GM19193 (cell line): ENCODE measurements around the gene DYNLT2.

Experiments
- POLR2A ChIP-seq: IDR thresholded peaks from 4 replicates; pipeline ENCODE4 v1.6.1; 2011; ENCODE audit not compliant: insufficient read depth, insufficient read length; ENCODE audit errors: extremely low read depth

Gene DYNLT2

GRCh38 chr6:169789146-169789943, 38.0 kb upstream of the DYNLT2 start:
- TF ChIP-seq POLR2A = no peak

- TF ChIP-seq POLR2A = no peak
Measured at GRCh38 chr6:169788809-169789145, 37.4 kb upstream of the DYNLT2 start.

- no peak for TF ChIP-seq POLR2A
Measured at GRCh38 chr6:169787797-169788196, 36.4 kb upstream of the DYNLT2 start.

- no peak for TF ChIP-seq POLR2A
Measured at GRCh38 chr6:169786349-169786748, 35.0 kb upstream of the DYNLT2 start.

- TF ChIP-seq POLR2A = no peak
Measured at GRCh38 chr6:169785566-169785965, 34.2 kb upstream of the DYNLT2 start.

- no peak for TF ChIP-seq POLR2A
Measured at GRCh38 chr6:169784821-169785340, 33.5 kb upstream of the DYNLT2 start.

- TF ChIP-seq POLR2A = no peak
Measured at GRCh38 chr6:169783971-169784820, 32.8 kb upstream of the DYNLT2 start.

- TF ChIP-seq POLR2A = no peak
Measured at GRCh38 chr6:169783401-169783800, 32.0 kb upstream of the DYNLT2 start.

- TF ChIP-seq POLR2A = no peak
Measured at GRCh38 chr6:169782966-169783365, 31.6 kb upstream of the DYNLT2 start.

- TF ChIP-seq POLR2A = no peak
Measured at GRCh38 chr6:169780571-169781091, 29.3 kb upstream of the DYNLT2 start.

GRCh38 chr6:169779896-169780295, 28.5 kb upstream of the DYNLT2 start:
- TF ChIP-seq POLR2A = no peak

- TF ChIP-seq POLR2A = no peak
Measured at GRCh38 chr6:169779092-169779815, 27.9 kb upstream of the DYNLT2 start.

- no peak for TF ChIP-seq POLR2A
Measured at GRCh38 chr6:169778646-169779045, 27.3 kb upstream of the DYNLT2 start.

- no peak for TF ChIP-seq POLR2A
Measured at GRCh38 chr6:169777896-169778295, 26.5 kb upstream of the DYNLT2 start.

GRCh38 chr6:169776379-169776778, 25.0 kb upstream of the DYNLT2 start:
- no peak for TF ChIP-seq POLR2A
